IMR-90 (cell line): ENCODE results near the gene EP300.

Experiments used
- BHLHE40 ChIP-seq: fragments of 150-350 bp; IDR thresholded peaks from 2 replicates; pipeline ENCODE4 v1.6.1; 2016; ENCODE audit warnings: mild to moderate bottlenecking, low read depth, low read length
- FOS ChIP-seq: fragments of 150-350 bp; IDR thresholded peaks from 2 replicates; pipeline ENCODE4 v1.6.1; 2016; ENCODE audit warnings: low read depth, low read length
- MAFK ChIP-seq: IDR thresholded peaks from 2 replicates; pipeline ENCODE4 v1.6.1; 2012; ENCODE audit warnings: low read depth, low read length, improper control_type of control experiment
- MAZ ChIP-seq: IDR thresholded peaks from 2 replicates; pipeline ENCODE4 v1.6.1; 2012; ENCODE audit warnings: low read depth, mild to moderate bottlenecking, low read length, improper control_type of control experiment, moderate library complexity, borderline replicate concordance
- MXI1 ChIP-seq: IDR thresholded peaks from 2 replicates; pipeline ENCODE4 v1.6.1; 2012; ENCODE audit warnings: low read depth, mild to moderate bottlenecking, low read length, moderate library complexity, borderline replicate concordance
- NFE2L2 ChIP-seq: fragments of 150-350 bp; IDR thresholded peaks from 2 replicates; pipeline ENCODE4 v1.6.1; 2016; ENCODE audit warnings: low read depth, mild to moderate bottlenecking, low read length
- POLR2A ChIP-seq: IDR thresholded peaks from 2 replicates; pipeline ENCODE4 v1.6.1; 2012; ENCODE audit warnings: mild to moderate bottlenecking, low read depth, low read length
- RAD21 ChIP-seq: IDR thresholded peaks from 2 replicates; pipeline ENCODE4 v1.6.1; 2012; ENCODE audit warnings: low read length, improper control_type of control experiment
- RCOR1 ChIP-seq: IDR thresholded peaks from 2 replicates; pipeline ENCODE4 v1.6.1; 2012; ENCODE audit warnings: mild to moderate bottlenecking, low read length, improper control_type of control experiment; ENCODE audit not compliant: insufficient replicate concordance
- TF ChIP-seq, protein P1 (sequence below): conservative IDR thresholded peaks from 2 replicates; pipeline ENCODE4 v1.5.1; 2012; ENCODE audit warnings: mild to moderate bottlenecking, low read depth, low read length, improper control_type of control experiment
- TF ChIP-seq, protein P2 (sequence below): fragments of 150-350 bp; IDR thresholded peaks from 2 replicates; pipeline ENCODE4 v1.6.1; 2016; ENCODE audit warnings: low read depth, mild to moderate bottlenecking, low read length, moderate library complexity, borderline replicate concordance

DNA sequence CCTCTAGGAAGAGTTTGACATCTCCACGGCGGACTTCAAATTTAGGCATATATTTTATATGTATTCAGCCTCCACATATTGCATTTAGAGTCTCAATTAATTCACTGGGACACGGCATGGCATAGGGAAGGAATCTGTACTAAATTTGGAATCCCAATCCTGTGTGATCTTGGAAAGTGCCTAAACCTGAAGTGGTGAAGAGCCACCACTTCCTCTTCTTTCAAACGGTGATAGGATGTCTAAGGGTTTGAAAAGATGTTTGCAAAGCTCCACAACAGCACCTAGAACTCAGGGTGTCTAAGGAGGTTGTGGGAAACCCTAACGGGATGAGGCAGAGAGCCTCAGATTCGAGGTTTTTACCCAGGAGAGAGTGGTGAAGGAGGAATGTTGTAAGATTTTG is 111.7 kb downstream of the EP300 start:
- no peak for TF ChIP-seq RCOR1
- TF ChIP-seq RAD21: no peak
- TF ChIP-seq, protein P1, sequence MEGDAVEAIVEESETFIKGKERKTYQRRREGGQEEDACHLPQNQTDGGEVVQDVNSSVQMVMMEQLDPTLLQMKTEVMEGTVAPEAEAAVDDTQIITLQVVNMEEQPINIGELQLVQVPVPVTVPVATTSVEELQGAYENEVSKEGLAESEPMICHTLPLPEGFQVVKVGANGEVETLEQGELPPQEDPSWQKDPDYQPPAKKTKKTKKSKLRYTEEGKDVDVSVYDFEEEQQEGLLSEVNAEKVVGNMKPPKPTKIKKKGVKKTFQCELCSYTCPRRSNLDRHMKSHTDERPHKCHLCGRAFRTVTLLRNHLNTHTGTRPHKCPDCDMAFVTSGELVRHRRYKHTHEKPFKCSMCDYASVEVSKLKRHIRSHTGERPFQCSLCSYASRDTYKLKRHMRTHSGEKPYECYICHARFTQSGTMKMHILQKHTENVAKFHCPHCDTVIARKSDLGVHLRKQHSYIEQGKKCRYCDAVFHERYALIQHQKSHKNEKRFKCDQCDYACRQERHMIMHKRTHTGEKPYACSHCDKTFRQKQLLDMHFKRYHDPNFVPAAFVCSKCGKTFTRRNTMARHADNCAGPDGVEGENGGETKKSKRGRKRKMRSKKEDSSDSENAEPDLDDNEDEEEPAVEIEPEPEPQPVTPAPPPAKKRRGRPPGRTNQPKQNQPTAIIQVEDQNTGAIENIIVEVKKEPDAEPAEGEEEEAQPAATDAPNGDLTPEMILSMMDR: no peak
- no peak for TF ChIP-seq POLR2A
- TF ChIP-seq MAZ: no peak
- TF ChIP-seq, protein P2, sequence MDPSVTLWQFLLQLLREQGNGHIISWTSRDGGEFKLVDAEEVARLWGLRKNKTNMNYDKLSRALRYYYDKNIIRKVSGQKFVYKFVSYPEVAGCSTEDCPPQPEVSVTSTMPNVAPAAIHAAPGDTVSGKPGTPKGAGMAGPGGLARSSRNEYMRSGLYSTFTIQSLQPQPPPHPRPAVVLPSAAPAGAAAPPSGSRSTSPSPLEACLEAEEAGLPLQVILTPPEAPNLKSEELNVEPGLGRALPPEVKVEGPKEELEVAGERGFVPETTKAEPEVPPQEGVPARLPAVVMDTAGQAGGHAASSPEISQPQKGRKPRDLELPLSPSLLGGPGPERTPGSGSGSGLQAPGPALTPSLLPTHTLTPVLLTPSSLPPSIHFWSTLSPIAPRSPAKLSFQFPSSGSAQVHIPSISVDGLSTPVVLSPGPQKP: no peak
- no peak for TF ChIP-seq NFE2L2
- TF ChIP-seq FOS: no peak
- TF ChIP-seq MXI1: no peak
- no peak for TF ChIP-seq BHLHE40
- no peak for TF ChIP-seq MAFK
